ENCODE results near the gene ARL1.

GRCh38 chr12:101455685-101456084 is 48.1 kb upstream of the ARL1 start:
- TF ChIP-seq, protein P1, sequence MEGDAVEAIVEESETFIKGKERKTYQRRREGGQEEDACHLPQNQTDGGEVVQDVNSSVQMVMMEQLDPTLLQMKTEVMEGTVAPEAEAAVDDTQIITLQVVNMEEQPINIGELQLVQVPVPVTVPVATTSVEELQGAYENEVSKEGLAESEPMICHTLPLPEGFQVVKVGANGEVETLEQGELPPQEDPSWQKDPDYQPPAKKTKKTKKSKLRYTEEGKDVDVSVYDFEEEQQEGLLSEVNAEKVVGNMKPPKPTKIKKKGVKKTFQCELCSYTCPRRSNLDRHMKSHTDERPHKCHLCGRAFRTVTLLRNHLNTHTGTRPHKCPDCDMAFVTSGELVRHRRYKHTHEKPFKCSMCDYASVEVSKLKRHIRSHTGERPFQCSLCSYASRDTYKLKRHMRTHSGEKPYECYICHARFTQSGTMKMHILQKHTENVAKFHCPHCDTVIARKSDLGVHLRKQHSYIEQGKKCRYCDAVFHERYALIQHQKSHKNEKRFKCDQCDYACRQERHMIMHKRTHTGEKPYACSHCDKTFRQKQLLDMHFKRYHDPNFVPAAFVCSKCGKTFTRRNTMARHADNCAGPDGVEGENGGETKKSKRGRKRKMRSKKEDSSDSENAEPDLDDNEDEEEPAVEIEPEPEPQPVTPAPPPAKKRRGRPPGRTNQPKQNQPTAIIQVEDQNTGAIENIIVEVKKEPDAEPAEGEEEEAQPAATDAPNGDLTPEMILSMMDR (conservative IDR thresholded peaks at IDR 0.05; ENCODE audit: low read depth, low read length): no peak
- no peak for TF ChIP-seq POLR2A (IDR thresholded peaks at IDR 0.05; ENCODE audit: low read depth, low read length)
